ENCODE results near the gene TLR10. TPM values are rescaled to one million over a fixed set of nuclear protein-coding genes. Genes with fewer than 3 reads are reported as not detected.

The TLR10 gene
- polyA plus RNA-seq, 3 donors from 2014 or later, result 0.55 to 4.5 (median 0.72) TPM

- DNase-seq, result no peak
- Mint-ChIP-seq H3K27ac (no peak overlapping the region), H3K4me3 (no peak overlapping the region), H3K36me3 (no peaks in the 10 kb centered on the region), H3K9me3 (peaks cover 0 to 2% (median 0%) of the 10 kb centered on the region in 6 donors), H3K4me1 (peaks cover 17 to 22% of the 10 kb centered on the region in 2 donors), H3K27me3 (ENCODE audit: low read depth in 3 of 3) (no peaks in the 10 kb centered on the region)
Measured at GRCh38 chr4:38724475-38724808, 58.3 kb downstream of the TLR10 start.

GRCh38 chr4:38723726-38724474 is 58.9 kb downstream of the TLR10 start:
- Mint-ChIP-seq H3K4me3 (no peak overlapping the region), H3K27me3 (ENCODE audit: low read depth in 3 of 3) (no peaks in the 10 kb centered on the region), H3K4me1 (peaks cover 14 to 20% of the 10 kb centered on the region in 2 donors), H3K36me3 (no peaks in the 10 kb centered on the region), H3K9me3 (peaks cover 0 to 2% (median 0%) of the 10 kb centered on the region in 6 donors), H3K27ac (peak overlapping the region in 1 of 6 donors; percentile 5)
- DNase-seq, result no peak

GRCh38 chr4:38723114-38723513 is 59.7 kb downstream of the TLR10 start:
- DNase-seq, result no peak
- H3K36me3 Mint-ChIP-seq, result no peaks in the 10 kb centered on the region
- peaks cover 6 to 12% of the 10 kb centered on the region in 2 donors for H3K4me1 Mint-ChIP-seq
- H3K27ac Mint-ChIP-seq, result no peak overlapping the region
- H3K9me3 Mint-ChIP-seq, result peaks cover 0 to 2% (median 0%) of the 10 kb centered on the region in 6 donors
- H3K4me3 Mint-ChIP-seq, result no peak overlapping the region
- no peaks in the 10 kb centered on the region for H3K27me3 Mint-ChIP-seq (ENCODE audit: low read depth in 3 of 3)

Other genes starting within 250 kb of the TLR10 start
- gene KLF3, start 118.8 kb downstream of the TLR10 start, polyA plus RNA-seq, result 10 to 100 TPM; 41.3 to 78.0 (median 63.8) TPM
- 10 to 100 TPM; 16.6 to 24.7 (median 20.0) TPM for gene TLR1, start 21.8 kb upstream of the TLR10 start, polyA plus RNA-seq
- gene TLR6, start 73.8 kb upstream of the TLR10 start, polyA plus RNA-seq, result 1 to 10 TPM; 1.9 to 4.8 (median 3.9) TPM
- not detected for gene FAM114A1, start 84.8 kb upstream of the TLR10 start, polyA plus RNA-seq
- gene TMEM156, start 249.4 kb upstream of the TLR10 start, polyA plus RNA-seq, result 10 to 100 TPM; 16.3 to 31.9 (median 26.4) TPM

Measured in immature natural killer cell (primary cell).